Measurements from ENCODE around the gene OR13C2. TPM values are rescaled to one million over a fixed set of nuclear protein-coding genes. Genes with fewer than 3 reads are reported as not detected.
"Not testable (repeated sequence)": the region's sequence is repeated elsewhere in the genome, so short reads cannot be mapped to it uniquely, and the experiment has no call there.

The OR13C2 gene, protein sequence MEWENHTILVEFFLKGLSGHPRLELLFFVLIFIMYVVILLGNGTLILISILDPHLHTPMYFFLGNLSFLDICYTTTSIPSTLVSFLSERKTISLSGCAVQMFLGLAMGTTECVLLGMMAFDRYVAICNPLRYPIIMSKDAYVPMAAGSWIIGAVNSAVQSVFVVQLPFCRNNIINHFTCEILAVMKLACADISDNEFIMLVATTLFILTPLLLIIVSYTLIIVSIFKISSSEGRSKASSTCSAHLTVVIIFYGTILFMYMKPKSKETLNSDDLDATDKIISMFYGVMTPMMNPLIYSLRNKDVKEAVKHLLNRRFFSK
- not detected for polyA plus RNA-seq
- long read RNA-seq, donor 1 = 0 reads
- long read RNA-seq, donor 2 = 0 reads
- long read RNA-seq, donor 3 = 0 reads
- long read RNA-seq, donor 4 = 0 reads
- long read RNA-seq, donor 5 = 0 reads
- long read RNA-seq, donor 6 = 0 reads
- long read RNA-seq, donor 7 = 0 reads
- long read RNA-seq, donor 8 = 0 reads
- long read RNA-seq, donor 9 = 0 reads
- long read RNA-seq, donor 10 = 0 reads
- long read RNA-seq, donor 11 = 0 reads

DNA sequence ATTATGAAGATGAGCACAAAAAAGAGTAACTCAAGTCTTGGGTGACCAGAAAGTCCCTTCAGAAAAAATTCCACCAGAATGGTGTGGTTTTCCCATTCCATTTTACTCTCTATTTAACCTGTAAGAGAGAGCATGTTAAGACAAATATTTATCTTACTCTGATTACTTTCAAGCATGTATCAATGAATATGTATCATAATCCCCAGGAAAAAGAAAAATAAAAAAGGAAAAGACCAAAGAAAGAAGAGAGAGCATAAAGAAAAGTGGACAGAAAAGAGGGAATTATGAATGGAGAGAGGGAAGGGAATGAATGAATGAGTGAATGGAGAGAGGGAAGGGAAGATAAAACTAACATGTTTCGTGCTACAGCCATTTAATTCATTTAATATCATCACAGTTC, at the start of gene OR13C2:
OR13C2 (minus strand) TSS at position 101 of the 400 bp plus-strand sequence; CDS start at position 101, 0 bp downstream.
- H3K4me1 ChIP-seq (ENCODE audit: control insufficient read depth, insufficient read depth, low read length); H3K9me3 ChIP-seq (ENCODE audit: control insufficient read depth, low read depth, low read length); H3K27ac ChIP-seq (ENCODE audit: low read length); H3K4me3 ChIP-seq (ENCODE audit: low read length); H3K36me3 ChIP-seq (ENCODE audit: control insufficient read depth, insufficient read depth, low read length); DNase-seq; H3K27me3 ChIP-seq (ENCODE audit: control insufficient read depth, insufficient read depth, low read length): not testable (repeated sequence)
- WGBS (ENCODE audit: insufficient coverage, low lambda C conversion rate) = no CpG with 5 or more reads among the region's 1 CpG

DNA sequence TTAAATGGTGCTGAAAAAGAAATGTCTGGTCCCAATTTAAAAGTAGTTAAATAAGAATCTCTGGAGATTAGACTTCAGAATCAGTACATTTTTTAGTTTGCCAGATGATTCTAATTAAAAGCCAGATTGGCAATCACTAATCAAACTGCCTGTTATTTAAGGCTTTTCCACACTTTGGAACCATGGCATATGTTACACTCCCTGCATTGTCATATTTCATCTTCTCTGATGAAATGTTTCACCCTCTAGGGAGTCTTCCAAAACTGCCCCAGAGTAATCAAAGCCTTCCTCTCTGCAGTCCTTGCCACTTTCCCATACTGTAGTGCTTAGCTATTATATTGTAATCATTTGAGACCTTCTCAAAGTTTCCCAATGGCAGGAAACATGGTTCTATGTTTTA, 30.0 kb upstream of the OR13C2 start:
- no peaks in the 10 kb centered on the region for H3K27me3 ChIP-seq (ENCODE audit: control insufficient read depth, insufficient read depth, low read length)
- no peak overlapping the region for H3K4me3 ChIP-seq (ENCODE audit: low read length)
- DNase-seq = no peak

DNA sequence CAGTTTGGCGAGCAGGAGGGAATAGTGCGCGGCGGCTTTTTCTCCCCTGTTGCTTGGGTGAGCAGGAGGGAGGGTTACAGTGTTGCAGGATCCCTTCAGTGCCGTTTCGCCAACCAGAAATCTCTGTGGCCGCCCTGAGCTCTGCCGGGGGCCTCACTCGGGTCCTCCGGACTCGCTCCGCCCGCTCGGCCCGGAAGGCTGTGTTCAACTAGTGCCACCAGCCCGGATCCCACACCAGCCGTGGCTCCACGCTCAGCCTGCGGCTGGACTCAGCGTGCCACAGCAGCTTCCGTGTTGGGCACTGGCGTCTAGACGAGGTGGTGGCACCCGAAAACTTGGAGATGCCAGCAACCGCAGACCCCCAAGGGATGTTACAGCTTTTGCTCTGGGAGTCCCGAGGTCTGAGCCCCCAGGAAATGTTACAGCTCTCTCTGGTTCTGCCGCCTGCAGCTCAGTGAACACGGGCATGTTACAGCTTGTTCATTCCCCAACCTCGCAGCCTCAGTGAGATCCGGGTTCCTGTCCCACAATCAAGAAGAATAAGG, 28.6 kb upstream of the OR13C2 start:
- WGBS (ENCODE audit: insufficient coverage, low lambda C conversion rate) = 100% methylated on average over 2 of the region's 30 CpGs
- no peaks in the 10 kb centered on the region for H3K27me3 ChIP-seq (ENCODE audit: control insufficient read depth, insufficient read depth, low read length)
- H3K36me3 ChIP-seq (ENCODE audit: control insufficient read depth, insufficient read depth, low read length) = no peaks in the 10 kb centered on the region
- H3K4me3 ChIP-seq (ENCODE audit: low read length) = no peak overlapping the region
- no peak for DNase-seq
- no peak overlapping the region for H3K27ac ChIP-seq (ENCODE audit: low read length)
- H3K9me3 ChIP-seq (ENCODE audit: control insufficient read depth, low read depth, low read length) = peaks cover 7% of the 10 kb centered on the region
- H3K4me1 ChIP-seq (ENCODE audit: control insufficient read depth, insufficient read depth, low read length) = no peaks in the 10 kb centered on the region

More for the DNA sequence above, 30.0 kb upstream of the OR13C2 start:
- Histone ChIP-seq H3K36me3 (ENCODE audit: control insufficient read depth, insufficient read depth, low read length) (no peaks in the 10 kb centered on the region), H3K9me3 (ENCODE audit: control insufficient read depth, low read depth, low read length) (peaks cover 7% of the 10 kb centered on the region), H3K4me1 (ENCODE audit: control insufficient read depth, insufficient read depth, low read length) (no peaks in the 10 kb centered on the region), H3K27ac (ENCODE audit: low read length) (no peak overlapping the region)

DNA sequence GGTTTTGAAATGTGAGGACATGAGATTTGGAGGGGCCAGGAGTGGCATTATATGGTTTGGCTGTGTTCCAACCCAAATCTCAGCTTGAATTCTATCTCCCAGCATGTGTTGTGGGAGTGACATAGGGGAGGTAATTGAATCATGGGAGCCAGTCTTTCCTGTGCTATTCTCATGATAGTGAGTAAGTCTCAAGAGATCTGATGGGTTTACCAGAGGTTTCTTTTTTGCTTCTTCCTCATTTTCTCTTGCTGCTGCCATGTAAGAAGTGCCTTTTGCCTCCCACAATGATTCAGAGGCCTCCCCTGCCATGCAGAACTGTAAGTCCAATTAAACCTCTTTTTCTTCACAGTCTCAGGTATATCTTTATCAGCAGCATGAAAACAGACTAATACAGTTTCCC, 20.5 kb upstream of the OR13C2 start:
- not testable (repeated sequence) for H3K36me3 ChIP-seq (ENCODE audit: control insufficient read depth, insufficient read depth, low read length); DNase-seq; H3K4me1 ChIP-seq (ENCODE audit: control insufficient read depth, insufficient read depth, low read length); H3K27me3 ChIP-seq (ENCODE audit: control insufficient read depth, insufficient read depth, low read length); H3K9me3 ChIP-seq (ENCODE audit: control insufficient read depth, low read depth, low read length); H3K4me3 ChIP-seq (ENCODE audit: low read length); H3K27ac ChIP-seq (ENCODE audit: low read length)

DNA sequence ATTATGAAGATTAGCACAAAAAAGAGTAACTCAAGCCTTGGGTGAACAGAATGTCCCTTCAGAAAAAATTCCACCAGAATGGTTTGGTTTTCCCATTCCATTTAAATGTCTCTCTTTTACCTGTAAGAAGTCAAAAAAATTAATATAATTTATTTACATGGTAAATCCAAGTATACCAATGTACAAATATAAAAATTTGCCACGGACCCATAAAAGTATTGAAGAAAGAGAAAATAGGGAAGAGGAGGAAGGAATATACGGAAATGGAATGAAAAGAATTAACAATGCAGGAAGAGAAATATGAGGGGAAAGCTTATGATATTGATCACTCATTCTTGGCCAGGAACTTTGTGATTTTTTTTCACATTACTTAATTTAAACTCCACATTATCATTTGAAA, 12.7 kb upstream of the OR13C2 start, which contains the start of gene OR13C9:
OR13C9 (minus strand) TSS at position 101 of the 400 bp plus-strand sequence; CDS start at position 101, 0 bp downstream.
- no peak for DNase-seq
- H3K27me3 ChIP-seq (ENCODE audit: control insufficient read depth, insufficient read depth, low read length) = no peaks in the 10 kb centered on the region
- H3K4me1 ChIP-seq (ENCODE audit: control insufficient read depth, insufficient read depth, low read length) = no peaks in the 10 kb centered on the region
- no peaks in the 10 kb centered on the region for H3K9me3 ChIP-seq (ENCODE audit: control insufficient read depth, low read depth, low read length)
- WGBS (ENCODE audit: insufficient coverage, low lambda C conversion rate) = 83% methylated on average over 2 of the region's 2 CpGs
- no peak within 1 kb of the TSS for H3K27ac ChIP-seq (ENCODE audit: low read length)
- H3K4me3 ChIP-seq (ENCODE audit: low read length) = no peak within 1 kb of the TSS
- H3K36me3 ChIP-seq (ENCODE audit: control insufficient read depth, insufficient read depth, low read length) = no peaks in the 10 kb centered on the region

DNA sequence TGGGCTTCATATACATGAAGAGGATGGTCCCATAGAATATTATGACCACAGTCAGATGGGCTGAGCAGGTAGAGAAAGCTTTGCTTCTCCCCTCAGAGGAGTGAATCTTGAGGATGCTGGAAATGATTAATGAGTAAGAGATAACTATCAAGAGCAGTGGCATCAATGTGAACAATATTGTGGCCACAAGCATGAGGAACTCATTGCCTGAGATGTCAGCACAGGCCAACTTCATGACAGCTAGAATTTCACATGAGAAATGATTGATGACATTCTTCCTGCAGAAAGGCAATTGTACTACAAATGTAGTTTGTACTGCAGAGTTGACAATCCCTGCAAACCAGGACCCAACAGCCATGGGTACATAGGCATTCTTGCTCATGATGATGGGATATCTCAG, 12.0 kb upstream of the OR13C2 start:
- no peaks in the 10 kb centered on the region for H3K27me3 ChIP-seq (ENCODE audit: control insufficient read depth, insufficient read depth, low read length)
- no peaks in the 10 kb centered on the region for H3K4me1 ChIP-seq (ENCODE audit: control insufficient read depth, insufficient read depth, low read length)
- no peak overlapping the region for H3K4me3 ChIP-seq (ENCODE audit: low read length)
- no peaks in the 10 kb centered on the region for H3K36me3 ChIP-seq (ENCODE audit: control insufficient read depth, insufficient read depth, low read length)
- no peak overlapping the region for H3K27ac ChIP-seq (ENCODE audit: low read length)
- no peak for DNase-seq
- no peaks in the 10 kb centered on the region for H3K9me3 ChIP-seq (ENCODE audit: control insufficient read depth, low read depth, low read length)

DNA sequence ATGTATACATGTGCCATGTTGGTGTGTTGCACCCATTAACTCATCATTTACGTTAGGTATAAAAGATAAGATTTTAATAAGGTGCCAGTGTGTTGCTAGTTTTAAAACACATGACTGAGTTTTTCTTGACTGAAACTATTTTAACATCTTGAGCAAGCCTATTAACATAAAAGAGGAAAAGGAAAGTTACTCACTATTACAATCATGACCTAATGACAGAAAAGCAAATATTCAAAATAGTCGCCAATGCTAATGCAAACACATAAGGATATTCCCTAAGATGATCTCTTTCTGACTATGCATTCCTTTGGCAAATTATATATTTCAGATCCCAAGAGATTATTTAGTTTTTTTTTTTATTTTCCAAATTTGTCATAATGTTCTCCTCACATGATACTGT, 5.8 kb upstream of the OR13C2 start:
- 71% methylated on average over 1 of the region's 2 CpGs for WGBS (ENCODE audit: insufficient coverage, low lambda C conversion rate)

DNA sequence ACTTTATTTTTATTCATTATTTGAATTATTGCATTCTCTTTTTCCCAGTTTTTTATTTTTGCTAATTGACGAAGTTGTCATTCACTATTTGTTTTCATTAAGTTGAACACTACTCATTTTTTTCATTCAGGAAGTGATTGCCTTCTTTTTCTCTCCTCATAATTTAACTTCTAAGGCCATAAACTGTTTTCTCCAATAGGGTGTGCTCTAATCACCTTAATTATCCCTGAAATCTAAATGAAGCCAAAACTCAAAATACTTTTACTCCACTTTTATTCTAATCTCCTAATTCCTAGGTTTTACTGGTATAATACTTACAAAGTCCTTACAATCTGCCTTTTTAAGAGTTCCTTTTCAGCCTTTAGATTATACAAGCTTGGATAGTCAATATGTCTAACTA, 2.9 kb upstream of the OR13C2 start:
- no peaks in the 10 kb centered on the region for H3K4me1 ChIP-seq (ENCODE audit: control insufficient read depth, insufficient read depth, low read length)
- no peak overlapping the region for H3K27ac ChIP-seq (ENCODE audit: low read length)
- no peak overlapping the region for H3K4me3 ChIP-seq (ENCODE audit: low read length)
- H3K27me3 ChIP-seq (ENCODE audit: control insufficient read depth, insufficient read depth, low read length) = no peaks in the 10 kb centered on the region
- WGBS (ENCODE audit: insufficient coverage, low lambda C conversion rate) = 36% methylated on average over 1 of the region's 1 CpG
- DNase-seq = no peak
- H3K9me3 ChIP-seq (ENCODE audit: control insufficient read depth, low read depth, low read length) = no peaks in the 10 kb centered on the region
- no peaks in the 10 kb centered on the region for H3K36me3 ChIP-seq (ENCODE audit: control insufficient read depth, insufficient read depth, low read length)

More for the DNA sequence above, 5.8 kb upstream of the OR13C2 start:
- no peaks in the 10 kb centered on the region for H3K9me3 ChIP-seq (ENCODE audit: control insufficient read depth, low read depth, low read length)
- H3K4me3 ChIP-seq (ENCODE audit: low read length) = no peak overlapping the region
- H3K27ac ChIP-seq (ENCODE audit: low read length) = no peak overlapping the region
- DNase-seq = no peak
- no peaks in the 10 kb centered on the region for H3K4me1 ChIP-seq (ENCODE audit: control insufficient read depth, insufficient read depth, low read length)
- H3K27me3 ChIP-seq (ENCODE audit: control insufficient read depth, insufficient read depth, low read length) = no peaks in the 10 kb centered on the region
- H3K36me3 ChIP-seq (ENCODE audit: control insufficient read depth, insufficient read depth, low read length) = no peaks in the 10 kb centered on the region

DNA sequence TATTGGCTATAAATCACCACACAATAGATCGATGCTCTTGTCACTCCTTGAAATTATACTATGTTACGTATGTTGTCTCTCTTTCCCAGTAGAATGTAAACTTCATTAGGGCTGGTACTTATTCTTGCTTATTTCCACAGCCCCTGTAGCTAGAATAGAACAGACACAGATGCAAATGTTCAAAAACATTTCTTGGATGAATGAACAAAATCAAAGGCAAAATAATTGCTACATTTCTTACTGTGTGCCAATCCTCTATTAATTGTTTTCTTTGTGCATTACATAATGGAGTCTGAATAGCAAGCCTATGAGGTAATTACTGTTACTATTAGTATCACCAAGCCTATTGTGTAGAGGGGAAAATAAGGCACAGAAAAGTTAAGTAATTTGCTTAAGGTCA, 725 bp upstream of the OR13C2 start:
- 83% methylated on average over 2 of the region's 2 CpGs for WGBS (ENCODE audit: insufficient coverage, low lambda C conversion rate)
- no peaks in the 10 kb centered on the region for H3K36me3 ChIP-seq (ENCODE audit: control insufficient read depth, insufficient read depth, low read length)
- DNase-seq = no peak
- H3K4me1 ChIP-seq (ENCODE audit: control insufficient read depth, insufficient read depth, low read length) = no peaks in the 10 kb centered on the region
- no peak overlapping the region for H3K27ac ChIP-seq (ENCODE audit: low read length)
- no peaks in the 10 kb centered on the region for H3K9me3 ChIP-seq (ENCODE audit: control insufficient read depth, low read depth, low read length)
- no peaks in the 10 kb centered on the region for H3K27me3 ChIP-seq (ENCODE audit: control insufficient read depth, insufficient read depth, low read length)
- H3K4me3 ChIP-seq (ENCODE audit: low read length) = no peak overlapping the region

DNA sequence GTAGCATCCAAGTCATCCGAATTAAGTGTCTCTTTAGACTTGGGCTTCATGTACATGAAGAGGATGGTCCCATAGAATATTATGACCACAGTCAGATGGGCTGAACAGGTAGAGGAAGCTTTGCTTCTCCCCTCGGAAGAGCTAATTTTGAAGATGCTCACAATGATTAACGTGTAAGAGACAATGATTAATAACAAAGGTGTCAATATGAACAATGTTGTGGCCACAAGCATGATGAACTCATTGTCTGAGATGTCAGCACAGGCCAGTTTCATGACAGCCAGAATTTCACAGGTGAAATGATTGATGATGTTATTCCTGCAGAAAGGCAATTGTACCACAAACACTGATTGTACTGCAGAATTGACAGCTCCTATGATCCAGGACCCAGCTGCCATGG, 626 bp downstream of the OR13C2 start:
- 70% methylated on average over 2 of the region's 3 CpGs for WGBS (ENCODE audit: insufficient coverage, low lambda C conversion rate)

DNA sequence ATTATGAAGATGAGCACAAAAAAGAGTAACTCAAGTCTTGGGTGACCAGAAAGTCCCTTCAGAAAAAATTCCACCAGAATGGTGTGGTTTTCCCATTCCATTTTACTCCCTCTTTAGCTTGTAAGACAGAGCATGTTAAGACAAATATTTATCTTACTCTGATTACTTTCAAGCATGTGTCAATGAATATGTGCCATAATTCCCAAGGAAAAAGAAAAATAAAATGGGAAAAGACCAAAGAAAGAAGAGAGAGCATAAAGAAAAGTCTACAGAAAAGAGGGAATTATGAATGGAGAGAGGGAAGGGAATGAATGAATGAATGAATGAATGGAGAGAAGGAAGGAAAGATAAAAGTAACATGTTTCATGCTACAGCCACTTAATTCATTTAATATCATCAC, 6.1 kb downstream of the OR13C2 start, which contains the start of gene OR13C5:
OR13C5 (minus strand) TSS at position 101 of the 400 bp plus-strand sequence; CDS start at position 101, 0 bp downstream.
- not testable (repeated sequence) for H3K27ac ChIP-seq (ENCODE audit: low read length); H3K4me1 ChIP-seq (ENCODE audit: control insufficient read depth, insufficient read depth, low read length); DNase-seq; H3K9me3 ChIP-seq (ENCODE audit: control insufficient read depth, low read depth, low read length); H3K4me3 ChIP-seq (ENCODE audit: low read length); H3K36me3 ChIP-seq (ENCODE audit: control insufficient read depth, insufficient read depth, low read length); H3K27me3 ChIP-seq (ENCODE audit: control insufficient read depth, insufficient read depth, low read length)

More for the DNA sequence above, 626 bp downstream of the OR13C2 start:
- H3K4me1 ChIP-seq (ENCODE audit: control insufficient read depth, insufficient read depth, low read length) = no peaks in the 10 kb centered on the region
- no peaks in the 10 kb centered on the region for H3K27me3 ChIP-seq (ENCODE audit: control insufficient read depth, insufficient read depth, low read length)
- H3K9me3 ChIP-seq (ENCODE audit: control insufficient read depth, low read depth, low read length) = no peaks in the 10 kb centered on the region
- no peak overlapping the region for H3K4me3 ChIP-seq (ENCODE audit: low read length)
- no peaks in the 10 kb centered on the region for H3K36me3 ChIP-seq (ENCODE audit: control insufficient read depth, insufficient read depth, low read length)
- no peak for DNase-seq
- no peak overlapping the region for H3K27ac ChIP-seq (ENCODE audit: low read length)

Data from large intestine (tissue), 12 donors.